ENCODE data around the gene BMF.
A peak's percentile ranks its signal among the peaks of the same experiment; 100 is the strongest.
"Not testable (repeated sequence)": the region's sequence is repeated elsewhere in the genome, so short reads cannot be mapped to it uniquely, and the experiment has no call there.

BMF gene

DNA sequence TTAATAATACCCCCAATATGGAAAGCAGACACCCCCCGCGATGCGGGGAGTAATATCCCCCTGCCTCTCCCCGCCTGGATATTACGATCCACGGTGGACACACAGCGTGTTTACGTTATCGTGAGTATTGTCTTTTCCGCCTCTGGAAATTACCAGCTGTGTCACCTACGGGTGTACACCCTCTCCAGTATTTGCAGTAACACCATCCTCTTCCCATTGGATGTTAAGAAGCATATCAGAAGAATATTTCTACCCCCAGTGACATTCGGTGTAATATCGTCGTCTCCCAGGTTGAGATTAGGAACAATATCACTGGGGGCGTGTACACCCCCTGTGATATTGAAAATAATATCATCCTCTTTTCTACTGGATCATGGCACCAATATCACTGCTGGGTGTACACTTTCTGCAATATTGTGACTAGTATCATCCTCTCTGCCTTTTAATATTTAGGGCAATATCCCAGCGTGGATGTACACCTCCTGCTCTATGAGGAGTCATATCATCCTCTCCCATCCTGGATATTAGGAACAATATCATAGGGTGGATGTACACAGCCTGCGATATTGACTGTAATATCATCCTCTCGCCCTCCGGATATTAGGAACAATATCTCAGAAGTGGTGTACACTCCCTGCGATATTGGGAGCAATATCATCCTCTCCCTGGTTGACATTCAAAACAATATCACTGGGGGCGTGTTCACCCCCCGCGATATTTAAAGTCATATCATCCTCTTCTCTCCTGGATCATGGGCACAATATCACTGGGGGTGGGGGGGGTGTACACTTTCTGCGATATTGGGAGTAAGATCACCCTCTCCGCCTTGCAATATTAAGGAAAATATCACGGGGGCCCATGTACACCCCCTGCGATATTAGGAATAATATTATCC lies 20.3 kb upstream of the BMF start:
- DNase-seq = no peak

DNA sequence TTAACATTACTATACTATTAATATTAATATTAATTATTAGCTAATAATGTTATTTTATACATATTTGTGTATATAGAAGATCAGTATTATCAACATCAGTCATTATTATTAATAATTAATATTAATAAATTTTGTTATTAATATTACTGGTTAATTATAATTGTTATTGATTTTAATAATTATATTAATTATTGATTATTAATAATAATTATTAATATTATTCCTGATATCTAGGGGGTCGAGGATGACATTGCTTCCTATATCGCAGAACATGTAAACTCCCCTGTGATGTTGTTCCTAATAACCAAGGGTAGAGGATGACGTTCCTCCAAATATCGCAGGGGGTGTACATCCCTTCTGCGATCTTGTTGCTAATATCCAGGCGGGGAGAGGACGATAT lies 17.3 kb upstream of the BMF start:
- no peak for DNase-seq

DNA sequence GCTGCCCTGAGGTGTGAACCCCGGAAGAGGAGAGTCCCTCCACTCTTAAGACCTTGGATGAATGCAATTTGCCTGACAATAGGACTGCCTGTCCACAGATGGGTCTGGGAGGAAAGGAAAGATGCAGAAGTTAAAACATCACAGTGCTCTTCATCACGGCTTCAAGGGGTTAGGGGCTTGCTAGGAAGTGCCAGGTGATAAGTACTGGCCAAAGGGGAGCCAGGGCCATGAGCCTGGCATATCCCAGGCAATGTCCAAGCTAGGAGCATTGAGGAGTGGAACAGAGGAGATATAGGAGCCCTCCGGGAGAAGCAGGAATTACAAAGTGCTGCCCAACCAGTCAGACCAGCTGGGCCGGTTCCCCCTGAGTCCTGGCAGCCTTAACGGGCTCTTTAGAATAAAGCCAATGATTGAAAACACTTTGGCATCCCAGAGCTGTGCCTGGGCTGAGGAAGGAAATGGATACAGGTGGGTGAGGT lies 16.2 kb upstream of the BMF start:
- not testable (repeated sequence) for DNase-seq

DNA sequence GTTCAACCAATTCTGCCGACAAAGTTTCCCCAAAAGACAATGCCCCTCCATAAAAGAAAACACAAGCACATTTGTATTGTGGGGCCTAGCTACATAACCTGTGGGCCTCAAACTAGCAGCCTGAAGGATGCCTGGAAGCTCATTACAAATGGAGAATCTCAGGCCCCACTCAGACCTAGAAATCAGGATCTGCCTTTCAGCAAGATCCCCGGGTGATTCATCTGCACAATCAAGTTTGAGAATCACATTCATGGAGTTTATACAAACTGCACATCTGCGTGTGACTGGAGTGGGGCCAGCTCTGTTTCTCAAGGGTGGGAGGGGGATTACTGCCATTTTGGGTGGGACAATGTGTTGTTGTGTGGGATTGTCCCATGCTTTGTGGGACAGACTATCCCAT lies 15.7 kb upstream of the BMF start:
- not testable (repeated sequence) for DNase-seq

DNA sequence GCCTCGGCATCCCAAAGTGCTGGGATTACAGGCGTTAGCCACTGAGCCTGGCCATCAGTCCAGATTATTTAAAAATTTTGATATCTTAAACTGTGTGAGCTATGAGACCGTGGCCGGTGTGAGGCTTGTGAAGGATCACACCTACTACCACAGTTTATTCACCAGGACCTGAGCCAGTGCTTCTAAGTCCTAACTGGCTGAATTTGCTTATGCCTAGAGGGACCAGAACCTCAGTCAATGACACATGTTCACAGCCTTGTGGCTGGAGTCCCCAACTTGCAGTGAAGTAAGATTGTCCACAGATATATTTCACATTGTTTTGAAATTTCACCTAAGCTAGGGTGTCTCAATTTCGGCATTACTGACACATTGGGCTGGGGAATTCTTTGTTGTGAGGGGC lies 15.2 kb upstream of the BMF start:
- not testable (repeated sequence) for DNase-seq

DNA sequence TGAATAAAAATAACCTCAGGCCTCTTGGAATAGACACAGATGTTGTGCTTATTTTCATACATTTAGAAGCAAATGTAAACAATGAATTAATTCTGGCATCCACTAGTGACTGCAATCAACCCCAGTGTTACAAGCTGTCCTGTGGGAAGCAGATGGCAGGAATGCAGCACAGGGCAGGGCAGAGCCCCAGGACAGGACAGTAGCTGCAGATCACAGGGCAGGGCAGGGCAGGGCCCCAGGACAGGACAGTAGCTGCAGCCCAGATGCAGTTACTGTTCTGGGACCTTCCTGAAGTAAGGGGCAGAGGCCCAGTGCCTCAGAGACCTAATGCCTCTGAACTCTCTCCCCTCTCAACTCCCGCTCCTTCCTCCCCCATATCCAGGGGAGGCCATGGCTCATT lies 14.3 kb upstream of the BMF start:
- not testable (repeated sequence) for DNase-seq

DNA sequence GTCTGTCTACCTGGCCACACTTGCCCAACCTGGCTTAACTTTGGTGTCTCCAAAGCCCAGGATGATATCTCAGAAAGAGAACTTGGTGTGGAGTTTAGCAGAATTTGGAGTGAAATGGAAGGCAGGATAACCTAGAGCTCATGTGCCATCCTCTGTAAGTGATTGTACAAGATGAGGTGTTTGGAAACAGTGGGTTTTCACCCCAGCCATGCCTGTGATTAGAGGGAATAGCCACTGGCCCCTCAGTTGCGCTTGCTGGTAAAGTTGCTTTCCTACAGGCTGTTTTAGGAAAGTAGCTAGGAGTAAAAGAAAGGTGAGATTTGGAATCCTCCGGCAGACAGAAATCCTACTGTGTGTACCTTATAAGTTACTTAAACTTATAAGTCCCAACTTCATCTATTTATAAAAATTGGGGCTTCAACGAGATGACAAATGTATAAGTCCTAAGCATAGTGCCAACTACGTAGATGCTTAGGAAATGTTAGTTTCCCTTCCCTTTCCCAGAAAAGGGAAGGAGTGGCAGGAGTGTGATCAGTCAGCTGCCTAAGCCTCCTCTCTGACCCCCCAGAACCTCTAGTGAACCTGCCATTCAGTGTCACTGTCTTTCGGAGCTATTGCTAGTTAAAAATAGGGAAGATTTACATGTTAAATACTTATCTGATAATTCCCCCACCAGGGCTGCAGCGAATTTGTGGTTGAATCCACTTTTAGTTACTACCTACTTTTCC lies 13.4 kb upstream of the BMF start:
- no peak for DNase-seq

DNA sequence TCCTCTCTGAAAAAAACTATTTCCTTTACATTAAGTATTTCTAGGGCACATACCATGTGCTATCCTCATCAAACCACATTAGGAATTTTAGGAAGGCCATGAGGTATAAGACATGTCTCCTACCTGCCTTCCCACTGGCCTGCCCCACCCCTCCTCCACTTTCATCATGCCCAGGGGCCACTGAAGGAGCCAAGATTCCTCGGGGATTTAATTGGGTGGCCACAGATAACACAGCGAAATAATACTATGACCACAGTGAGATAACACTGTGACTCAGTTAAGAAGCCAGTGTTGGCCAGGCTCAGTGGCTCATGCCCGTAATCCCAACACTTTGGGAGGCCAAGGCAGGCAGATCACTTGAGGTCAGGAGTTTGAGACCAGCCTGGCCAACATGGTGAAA lies 9.8 kb upstream of the BMF start:
- DNase-seq = no peak

DNA sequence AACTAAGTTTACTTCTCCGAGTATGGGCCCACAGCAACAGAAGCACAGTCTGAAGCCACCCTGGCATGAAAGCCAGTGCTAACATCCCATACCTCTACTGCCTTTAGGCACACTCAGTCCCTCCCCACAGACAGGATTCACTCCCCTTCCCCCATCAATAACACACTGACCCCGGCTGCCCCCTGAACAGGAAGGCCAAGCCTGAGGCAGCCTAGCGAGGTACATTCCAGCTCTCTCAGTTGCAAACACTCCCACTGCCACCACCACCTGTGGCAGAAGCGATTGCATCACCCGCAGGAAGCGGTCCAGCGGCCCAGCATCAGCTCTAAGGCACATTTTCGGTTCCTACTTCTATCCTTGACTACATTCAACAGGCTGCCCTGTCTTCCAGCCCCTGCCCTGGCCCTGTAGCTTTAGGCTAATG lies 7.0 kb upstream of the BMF start:
- DNase-seq = no peak

DNA sequence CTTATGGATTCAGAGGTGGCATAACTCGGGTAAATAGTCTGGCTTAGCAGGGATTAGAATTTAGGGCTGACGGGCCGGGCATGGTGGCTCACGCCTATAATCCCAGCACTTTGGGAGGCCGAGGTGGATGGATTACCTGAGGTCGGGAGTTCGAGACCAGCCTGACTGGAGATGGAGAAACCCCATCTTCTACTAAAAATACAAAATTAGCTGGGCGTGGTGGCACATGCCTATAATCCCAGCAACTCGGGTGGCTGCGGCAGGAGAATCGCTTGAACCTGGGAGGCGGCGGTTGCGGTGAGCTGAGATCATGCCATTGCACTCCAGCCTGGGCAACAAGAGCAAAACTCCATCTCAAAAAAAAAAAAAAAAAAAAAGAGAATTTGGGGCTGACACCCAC lies 6.4 kb upstream of the BMF start:
- not testable (repeated sequence) for DNase-seq

DNA sequence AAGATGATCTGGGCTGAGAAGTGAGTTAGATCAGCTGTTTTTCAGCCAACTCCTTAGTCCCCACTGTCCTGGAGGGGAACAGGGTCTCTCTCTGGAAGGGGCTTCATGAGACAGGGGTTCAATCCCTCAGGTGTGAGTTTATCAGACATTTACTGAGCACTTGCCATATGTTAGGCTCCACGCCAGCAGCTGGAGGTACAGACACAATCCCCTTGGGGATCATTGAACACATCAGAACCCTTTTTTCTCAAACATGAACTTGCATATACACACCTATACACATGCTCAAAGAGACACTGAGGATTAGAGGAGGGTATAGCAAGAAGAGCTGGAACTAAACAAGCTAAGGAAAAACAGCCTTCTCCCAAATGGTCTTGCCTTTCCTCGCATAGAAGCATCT lies 5.5 kb upstream of the BMF start:
- DNase-seq = no peak

DNA sequence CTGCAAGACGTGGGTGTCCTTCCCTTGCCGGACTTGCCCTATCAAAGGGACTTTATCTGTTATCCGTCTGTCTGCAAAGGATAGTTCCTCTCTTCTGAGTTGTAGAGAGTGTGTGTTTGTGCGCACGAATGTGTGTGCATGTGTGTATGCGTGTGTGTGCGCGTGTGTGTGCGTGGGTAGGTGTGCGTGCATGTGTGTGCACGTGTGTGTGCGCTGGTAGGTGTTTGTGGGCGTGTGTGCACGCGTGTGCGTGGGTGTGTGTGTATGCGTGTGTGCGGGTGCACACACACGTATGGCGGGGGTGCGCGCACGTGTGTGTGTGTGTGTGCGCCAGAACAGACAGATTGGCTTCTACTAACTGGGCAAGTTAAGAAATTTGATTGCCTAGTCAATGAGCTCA lies 4.1 kb upstream of the BMF start:
- DNase-seq = no peak

DNA sequence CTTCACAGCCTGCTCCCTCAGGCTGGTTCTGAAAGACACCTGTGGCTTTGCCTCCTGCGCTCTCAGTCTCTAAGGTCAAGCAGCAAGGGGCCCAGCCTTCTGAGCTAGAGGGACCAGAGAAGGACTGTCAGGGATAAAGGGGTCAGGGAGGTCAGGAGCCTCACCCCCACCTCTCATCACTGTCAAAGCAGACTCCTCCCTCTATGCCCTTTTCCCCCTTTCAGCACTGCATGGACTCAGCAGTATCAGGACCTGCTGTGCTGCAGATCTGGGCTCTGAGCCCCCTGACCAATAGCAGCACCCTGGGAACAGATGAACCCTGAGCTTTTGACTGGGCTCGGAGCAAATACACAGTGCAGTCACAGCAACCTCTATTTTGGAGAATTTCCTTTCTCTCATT lies 3.2 kb upstream of the BMF start:
- no peak for DNase-seq

DNA sequence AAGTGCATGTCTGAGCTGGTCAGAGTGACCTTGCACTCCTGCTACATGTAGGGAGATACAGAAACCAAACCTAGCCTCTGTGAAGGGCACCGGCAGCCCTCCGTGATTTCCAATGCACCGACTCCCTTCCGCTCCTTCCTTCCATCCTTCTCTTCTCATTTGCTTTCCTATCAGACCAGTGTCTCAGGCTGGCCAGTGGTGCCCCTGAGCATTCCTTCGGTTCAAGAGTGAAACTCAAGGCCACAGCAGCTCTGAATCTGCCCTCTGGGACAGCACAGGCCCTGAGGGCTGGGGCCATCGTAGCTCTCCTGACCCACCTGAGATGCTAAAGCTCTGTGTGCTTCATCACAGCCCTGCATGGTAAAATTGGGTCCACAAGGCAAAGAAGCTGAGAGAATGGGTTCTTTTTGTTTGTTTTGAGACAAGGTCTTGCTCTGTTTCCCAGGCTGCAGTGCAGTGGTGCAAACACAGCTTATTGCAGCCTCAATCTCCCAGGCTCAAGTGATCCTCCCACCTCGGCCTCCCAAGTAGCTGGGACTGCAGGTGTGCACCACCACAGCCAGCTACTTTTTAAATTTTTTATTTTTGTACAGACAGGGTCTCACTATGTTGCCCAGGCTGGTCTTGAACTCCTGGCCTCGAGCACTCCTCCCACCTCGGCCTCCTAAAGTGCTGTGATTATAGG lies 2.3 kb upstream of the BMF start:
- DNase-seq = no peak

DNA sequence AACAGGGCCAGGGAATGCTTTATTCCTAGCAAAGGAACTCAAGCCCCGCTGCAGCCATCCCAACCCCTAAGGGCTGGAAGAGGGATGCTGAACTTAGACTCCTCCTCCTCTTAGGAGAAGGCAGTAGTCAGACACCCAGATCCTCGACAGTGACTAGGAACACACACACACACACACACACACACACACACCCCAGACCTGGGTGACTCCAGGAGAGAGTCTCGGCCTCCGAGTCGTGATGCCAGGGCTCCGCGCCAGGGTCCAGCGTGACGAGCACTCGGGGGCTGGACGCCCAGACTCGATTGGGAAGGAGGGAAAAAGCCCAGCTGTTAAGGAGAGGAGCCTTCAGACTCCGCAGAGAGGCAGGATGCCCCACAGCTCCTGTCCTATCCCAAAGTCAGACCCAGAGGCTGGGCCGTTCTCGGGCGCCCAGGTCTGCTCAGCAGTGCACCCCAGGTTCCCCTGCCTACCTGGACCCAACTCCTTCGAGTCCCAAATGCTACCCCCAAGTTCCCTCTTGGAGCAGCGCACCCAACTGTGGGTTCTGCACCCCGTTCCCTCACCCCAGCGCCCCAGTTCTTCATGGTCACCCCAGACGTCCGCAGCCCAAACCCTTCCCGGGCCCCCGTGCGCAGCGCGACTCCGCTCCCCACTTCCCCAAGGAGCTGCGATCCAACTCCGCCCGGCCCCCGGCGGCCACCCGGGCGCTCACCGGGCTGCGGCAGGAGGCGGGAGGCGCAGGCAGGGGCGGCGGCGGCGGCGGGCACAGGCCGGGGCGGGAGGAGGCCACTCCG lies 421 bp downstream of the BMF start:
- DNase-seq = no peak

DNA sequence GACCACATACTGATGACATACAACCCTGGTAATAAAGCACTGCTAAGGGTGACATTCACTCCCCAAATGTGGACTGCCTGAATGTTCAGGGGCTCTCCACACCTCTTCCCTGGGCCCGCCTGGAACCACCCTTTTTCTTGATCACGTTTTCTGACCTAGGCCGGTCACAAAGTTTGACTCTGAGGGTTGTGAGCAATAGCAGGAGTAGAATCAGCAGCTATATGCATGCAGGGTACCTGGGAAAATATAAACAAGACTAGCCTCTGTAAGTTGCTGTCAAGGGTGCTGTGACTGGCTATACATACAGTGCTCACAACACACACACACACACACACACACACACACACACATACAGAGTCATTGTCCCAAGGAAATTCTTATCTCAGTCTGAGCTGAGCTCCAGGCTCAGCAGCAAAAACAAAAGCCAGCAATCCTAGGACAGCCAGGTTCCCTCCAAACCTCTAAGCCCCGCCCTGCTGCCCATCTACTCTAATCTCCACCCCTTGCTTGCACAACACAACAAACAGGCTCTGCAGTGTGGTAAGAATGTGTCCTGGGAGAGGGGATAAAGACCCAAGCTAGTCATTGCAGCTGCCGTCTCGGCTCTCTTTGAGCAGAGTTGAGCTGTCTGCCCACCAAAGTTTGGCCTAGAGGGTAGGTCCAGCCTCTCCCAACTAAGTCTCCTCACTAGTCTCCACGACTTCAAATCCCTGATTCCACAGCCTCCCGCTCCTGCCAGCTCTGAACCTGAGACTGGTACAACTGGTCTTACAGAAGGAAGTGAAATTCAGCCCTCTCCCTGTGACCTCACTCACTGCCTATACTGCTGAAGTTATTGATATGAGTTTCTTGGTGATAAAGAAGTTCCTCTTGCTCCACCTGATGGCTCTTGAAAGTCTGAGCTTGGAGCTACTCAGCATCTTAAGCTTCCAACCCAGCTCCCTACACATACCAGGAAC lies 2.2 kb downstream of the BMF start:
- DNase-seq = no peak

DNA sequence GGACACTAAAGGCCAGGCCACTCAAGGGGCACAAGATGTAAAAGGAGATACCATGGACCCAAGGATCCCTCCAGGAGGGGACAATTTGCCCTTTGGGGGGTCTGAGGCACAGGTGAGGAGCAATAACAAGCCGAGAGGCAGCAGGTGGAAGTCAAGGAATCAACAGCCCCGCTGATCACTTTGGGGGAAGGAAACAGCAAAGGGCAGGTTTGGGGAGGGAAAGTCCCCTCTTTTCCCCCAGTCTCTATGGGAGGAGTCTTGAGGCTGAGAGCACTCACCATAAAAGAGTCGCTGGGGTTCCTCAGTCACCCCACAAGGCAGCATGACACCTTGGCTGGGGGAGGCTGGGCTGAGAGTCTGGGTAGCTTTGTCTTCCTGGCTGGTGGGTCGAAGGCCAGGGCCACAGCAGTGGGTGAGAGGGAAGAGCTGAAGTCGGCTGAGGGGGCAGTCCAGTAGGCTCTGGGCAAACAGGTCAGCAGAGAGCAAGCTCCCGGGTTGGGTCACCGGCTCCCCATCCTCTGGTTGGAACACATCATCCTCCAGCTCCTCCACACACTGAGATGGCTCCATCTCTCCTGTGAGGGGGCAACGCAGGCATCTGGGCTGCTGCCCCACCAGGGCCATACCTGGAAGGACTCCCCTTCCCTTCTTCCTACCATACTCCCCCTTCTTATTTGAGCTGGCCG lies 3.0 kb downstream of the BMF start:
- DNase-seq = no peak

DNA sequence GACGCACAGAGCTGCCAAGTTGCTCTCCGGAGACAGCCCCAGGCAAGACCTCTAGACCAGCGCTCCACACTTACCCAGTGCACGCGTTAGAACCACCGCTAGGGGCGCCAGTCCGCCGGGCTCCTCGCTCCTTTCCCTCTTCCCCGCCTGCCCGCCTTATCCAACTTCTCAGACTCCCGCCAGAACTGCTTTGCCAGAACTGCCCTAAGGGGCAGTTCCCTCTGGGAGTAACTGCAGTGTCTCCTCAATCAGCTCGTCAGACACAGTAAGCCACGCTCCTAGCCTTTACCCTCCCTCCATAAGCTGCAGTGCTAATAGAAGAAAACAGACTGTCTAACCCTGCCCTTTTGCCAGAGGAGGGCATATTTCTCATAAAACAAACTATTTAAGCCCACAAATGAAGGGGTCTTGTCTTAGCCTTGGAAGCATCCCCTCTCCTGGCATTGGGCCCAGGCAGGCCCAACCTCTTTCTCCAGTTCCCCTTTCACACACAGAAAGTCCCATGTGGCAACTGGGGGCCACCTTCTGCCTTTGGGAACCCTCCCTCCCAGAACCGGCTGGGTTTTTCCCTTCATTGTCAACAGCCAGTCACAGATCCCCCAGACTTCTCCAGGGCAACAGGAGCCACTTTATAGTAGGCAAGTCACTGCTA lies 3.7 kb downstream of the BMF start:
- peak; percentile 20 for DNase-seq

DNA sequence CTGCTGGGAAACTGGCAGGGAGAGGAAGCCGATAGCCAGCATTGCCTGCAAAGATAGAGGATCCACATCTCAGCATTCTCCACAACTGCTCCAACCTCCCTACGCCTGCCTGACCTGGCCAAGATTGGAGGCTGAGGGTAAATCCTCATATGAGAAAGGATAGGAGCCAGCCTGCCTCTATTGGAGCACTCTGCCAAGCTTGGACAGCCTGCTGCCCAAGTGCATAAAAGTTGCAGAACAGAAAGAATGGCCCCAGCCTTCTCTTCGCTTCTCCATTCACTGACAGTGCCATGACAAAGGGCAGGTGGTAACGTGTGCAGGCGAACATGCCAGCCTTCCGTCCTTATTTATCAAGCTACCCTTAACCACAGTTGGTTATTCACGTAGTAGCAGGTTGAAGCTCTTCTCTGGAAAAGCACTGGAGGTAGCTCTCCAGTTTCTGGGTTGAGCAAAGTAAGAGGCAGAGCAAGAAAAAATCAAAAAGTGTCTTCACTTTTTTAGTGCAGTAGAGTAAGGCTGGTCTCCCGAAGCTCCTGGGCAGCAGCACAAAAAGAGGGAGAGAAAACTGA lies 4.3 kb downstream of the BMF start:
- no peak for DNase-seq

DNA sequence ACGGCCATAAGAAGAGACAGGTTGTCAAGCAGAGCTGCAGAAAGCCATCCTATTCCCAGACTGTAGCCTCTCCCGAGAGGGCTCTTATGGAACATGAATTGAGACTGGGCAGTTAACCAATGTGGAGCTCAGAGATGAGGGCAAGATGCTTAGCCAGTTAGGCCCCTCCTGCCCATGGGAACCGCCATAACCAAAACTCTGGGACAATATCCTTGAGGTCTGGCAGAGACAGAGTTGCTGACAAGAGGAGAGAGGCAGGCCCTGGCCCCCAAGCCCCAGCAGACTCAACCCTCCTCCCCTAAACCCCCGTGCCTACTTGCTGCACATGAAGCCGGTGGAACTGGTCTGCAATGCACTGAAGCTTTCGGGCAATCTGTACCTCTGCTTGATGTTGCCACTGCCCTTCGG lies 4.8 kb downstream of the BMF start:
- no peak for DNase-seq

Data from activated gamma-delta T cell (primary cell).